HG03175 (cell line): ENCODE results near the gene MFN2.
"Not testable (repeated sequence)": the region's sequence is repeated elsewhere in the genome, so short reads cannot be mapped to it uniquely, and the experiment has no call there.

Experiments
- ATAC-seq: cut with Tn5 transposase; IDR thresholded peaks from one replicate; pipeline ENCODE4 v1.9.1; 2021; ENCODE audit warnings: mild to moderate bottlenecking, moderate library complexity; ENCODE audit not compliant: unreplicated experiment

MFN2 gene

GRCh38 chr1:11991969-11992676 lies 11.9 kb downstream of the MFN2 start:
- no peak for ATAC-seq

GRCh38 chr1:11997081-11997850 lies 17.0 kb downstream of the MFN2 start:
- ATAC-seq, result no peak

- ATAC-seq, result no peak
Measured at GRCh38 chr1:11998636-11999035, 18.4 kb downstream of the MFN2 start.

- ATAC-seq, result no peak
Measured at GRCh38 chr1:11999236-11999635, 19.0 kb downstream of the MFN2 start.

GRCh38 chr1:12001249-12001917 lies 21.1 kb downstream of the MFN2 start:
- ATAC-seq, result no peak

- ATAC-seq, result no peak
Measured at GRCh38 chr1:12001996-12002493, 21.8 kb downstream of the MFN2 start.

- no peak for ATAC-seq
Measured at GRCh38 chr1:12003762-12004161, 23.5 kb downstream of the MFN2 start.

GRCh38 chr1:12005488-12006166 lies 25.4 kb downstream of the MFN2 start:
- no peak for ATAC-seq

GRCh38 chr1:12006167-12006921 lies 26.1 kb downstream of the MFN2 start:
- no peak for ATAC-seq

- no peak for ATAC-seq
Measured at GRCh38 chr1:12007204-12007603, 27.0 kb downstream of the MFN2 start.

GRCh38 chr1:12008355-12008754 lies 28.1 kb downstream of the MFN2 start:
- not testable (repeated sequence) for ATAC-seq

GRCh38 chr1:12009318-12009947 lies 29.2 kb downstream of the MFN2 start:
- no peak for ATAC-seq

- ATAC-seq, result no peak
Measured at GRCh38 chr1:12010746-12011570, 30.7 kb downstream of the MFN2 start.

- no peak for ATAC-seq
Measured at GRCh38 chr1:12011998-12012397, 31.8 kb downstream of the MFN2 start.

GRCh38 chr1:12012560-12013316 lies 32.5 kb downstream of the MFN2 start:
- no peak for ATAC-seq

GRCh38 chr1:12014141-12014991 lies 34.1 kb downstream of the MFN2 start:
- ATAC-seq, result no peak

- ATAC-seq, result no peak
Measured at GRCh38 chr1:12015001-12015491, 34.8 kb downstream of the MFN2 start.
